Mucosa of stomach (tissue), 1 donor: ENCODE data around the gene SMIM10L2A.
"Not testable (repeated sequence)": the region's sequence is repeated elsewhere in the genome, so short reads cannot be mapped to it uniquely, and the experiment has no call there.

Source experiments
- H3K27me3 ChIP-seq: one replicate; pipeline ENCODE4 v1.7.0; 2013; ENCODE audit warnings: mild to moderate bottlenecking, low read length; ENCODE audit not compliant: control insufficient read depth, insufficient read depth
- H3K36me3 ChIP-seq: one replicate; pipeline ENCODE4 v1.7.0; 2013; ENCODE audit warnings: low read length; ENCODE audit not compliant: control insufficient read depth, insufficient read depth
- H3K4me1 ChIP-seq: one replicate; pipeline ENCODE4 v1.7.0; 2013; ENCODE audit warnings: mild to moderate bottlenecking, low read length; ENCODE audit not compliant: control insufficient read depth, insufficient read depth
- H3K4me3 ChIP-seq: one replicate; pipeline ENCODE4 v1.7.0; 2013; ENCODE audit warnings: low read length
- H3K9ac ChIP-seq: one replicate; pipeline ENCODE4 v1.7.0; 2013; ENCODE audit warnings: mild to moderate bottlenecking, low read length, moderate library complexity
- H3K9me3 ChIP-seq: one replicate; pipeline ENCODE4 v1.7.0; 2013; ENCODE audit warnings: mild to moderate bottlenecking, low read length, moderate library complexity; ENCODE audit not compliant: control insufficient read depth
- donor health status: Pancreatic carcinoma.

SMIM10L2A gene

DNA sequence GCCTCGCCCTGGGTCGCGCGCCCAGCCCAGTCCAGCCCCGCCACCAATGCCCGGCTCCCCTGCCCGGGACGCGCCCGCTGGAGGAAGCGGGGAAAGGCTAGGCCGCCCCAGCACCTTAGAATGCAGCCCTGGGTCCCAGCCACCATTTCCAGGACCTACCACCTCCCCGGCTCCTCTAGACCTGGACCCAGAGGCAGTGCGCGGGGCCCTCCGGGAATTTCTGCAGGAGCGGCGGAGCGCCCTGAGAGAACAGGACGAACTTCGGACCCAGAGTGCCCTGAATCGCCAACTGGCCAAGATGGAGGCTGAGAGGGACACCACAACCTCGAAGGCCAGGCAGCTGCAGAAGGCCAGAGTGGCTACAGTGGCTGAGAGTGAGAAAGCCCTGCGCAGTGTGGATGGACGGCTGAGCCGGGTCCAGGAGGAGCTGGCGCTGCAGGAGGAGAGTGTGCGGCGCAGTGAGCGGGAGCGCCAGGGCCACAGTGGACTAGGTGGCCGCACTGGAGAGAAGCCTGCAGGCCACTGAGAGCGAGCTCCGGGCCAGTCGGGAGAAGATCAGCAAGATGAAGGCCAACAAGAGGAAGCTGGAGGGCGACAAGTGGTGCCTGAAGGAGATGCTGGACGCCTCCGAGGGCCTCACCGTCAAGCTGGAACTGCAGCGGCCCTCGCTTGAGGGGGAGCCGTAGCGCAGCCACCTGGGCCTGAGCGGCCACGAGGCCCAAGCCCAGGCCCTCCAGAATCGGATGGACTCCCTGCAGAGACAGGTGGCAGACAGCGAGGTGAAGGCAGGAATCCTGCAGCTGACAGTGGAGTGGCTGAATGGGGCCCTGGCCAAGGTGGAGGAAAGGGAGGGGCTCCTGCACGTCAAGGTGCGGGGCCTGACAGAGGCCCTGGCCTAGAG, 15.5 kb downstream of the SMIM10L2A start:
- Histone ChIP-seq H3K27me3 (no peaks in the 10 kb centered on the region), H3K9ac (no peak overlapping the region), H3K36me3 (no peaks in the 10 kb centered on the region), H3K4me1 (no peaks in the 10 kb centered on the region), H3K4me3 (no peak overlapping the region), H3K9me3 (no peaks in the 10 kb centered on the region)

GRCh38 chrX:135437867-135438733, 16.4 kb downstream of the SMIM10L2A start:
- no peaks in the 10 kb centered on the region for H3K27me3 ChIP-seq
- no peaks in the 10 kb centered on the region for H3K9me3 ChIP-seq

DNA sequence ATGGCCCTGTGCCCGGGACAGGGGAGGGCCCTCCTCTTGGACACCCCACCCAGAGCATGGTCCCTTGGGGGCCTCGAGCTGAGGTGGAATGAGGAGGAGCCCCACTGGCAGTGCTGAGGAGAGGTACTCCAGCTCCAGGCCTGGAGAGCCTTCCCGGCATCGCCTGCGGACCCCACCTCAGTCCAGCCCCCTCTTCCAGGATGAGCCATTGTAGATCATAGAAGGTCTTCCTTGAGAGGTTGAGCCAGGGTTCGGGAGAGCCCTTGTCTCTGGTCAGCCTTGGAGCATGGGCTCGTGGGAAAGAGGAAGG, 16.9 kb downstream of the SMIM10L2A start:
- H3K36me3 ChIP-seq, result no peaks in the 10 kb centered on the region
- no peaks in the 10 kb centered on the region for H3K4me1 ChIP-seq
- no peaks in the 10 kb centered on the region for H3K9me3 ChIP-seq
- H3K4me3 ChIP-seq, result no peak overlapping the region
- H3K9ac ChIP-seq, result no peak overlapping the region
- H3K27me3 ChIP-seq, result no peaks in the 10 kb centered on the region

More at GRCh38 chrX:135437867-135438733, 16.4 kb downstream of the SMIM10L2A start:
- H3K36me3 ChIP-seq, result no peaks in the 10 kb centered on the region
- H3K4me3 ChIP-seq, result no peak overlapping the region
- H3K4me1 ChIP-seq, result no peaks in the 10 kb centered on the region
- H3K9ac ChIP-seq, result no peak overlapping the region

- no peaks in the 10 kb centered on the region for H3K27me3 ChIP-seq
- no peaks in the 10 kb centered on the region for H3K9me3 ChIP-seq
- no peak overlapping the region for H3K9ac ChIP-seq
- H3K4me1 ChIP-seq, result no peaks in the 10 kb centered on the region
- H3K4me3 ChIP-seq, result no peak overlapping the region
- no peaks in the 10 kb centered on the region for H3K36me3 ChIP-seq
These were observed 28.1 kb downstream of the SMIM10L2A start for GRCh38 chrX:135449637-135450550.

DNA sequence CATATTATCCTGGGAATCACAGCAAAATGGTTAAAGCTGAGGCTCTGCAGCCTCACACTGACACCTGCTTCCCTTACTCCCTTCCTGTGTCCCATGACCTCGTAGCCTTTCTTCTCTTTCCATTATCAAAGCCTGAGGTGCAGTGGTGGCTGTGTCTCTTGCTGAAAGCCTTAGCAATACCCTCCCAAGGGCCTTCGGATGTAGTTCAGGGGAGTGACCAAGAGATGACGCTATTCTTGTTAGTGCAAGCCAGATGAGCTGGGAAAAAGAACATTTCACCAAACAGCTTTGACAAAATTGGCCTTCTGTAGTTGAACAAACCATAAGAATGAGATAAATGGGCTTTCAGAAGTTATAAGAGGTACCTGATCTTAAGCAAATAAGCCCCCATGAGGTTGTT, 31.6 kb downstream of the SMIM10L2A start:
- H3K36me3 ChIP-seq, result no peaks in the 10 kb centered on the region
- H3K9me3 ChIP-seq, result no peaks in the 10 kb centered on the region
- H3K9ac ChIP-seq, result no peak overlapping the region
- no peaks in the 10 kb centered on the region for H3K4me1 ChIP-seq
- H3K4me3 ChIP-seq, result no peak overlapping the region
- H3K27me3 ChIP-seq, result no peaks in the 10 kb centered on the region

DNA sequence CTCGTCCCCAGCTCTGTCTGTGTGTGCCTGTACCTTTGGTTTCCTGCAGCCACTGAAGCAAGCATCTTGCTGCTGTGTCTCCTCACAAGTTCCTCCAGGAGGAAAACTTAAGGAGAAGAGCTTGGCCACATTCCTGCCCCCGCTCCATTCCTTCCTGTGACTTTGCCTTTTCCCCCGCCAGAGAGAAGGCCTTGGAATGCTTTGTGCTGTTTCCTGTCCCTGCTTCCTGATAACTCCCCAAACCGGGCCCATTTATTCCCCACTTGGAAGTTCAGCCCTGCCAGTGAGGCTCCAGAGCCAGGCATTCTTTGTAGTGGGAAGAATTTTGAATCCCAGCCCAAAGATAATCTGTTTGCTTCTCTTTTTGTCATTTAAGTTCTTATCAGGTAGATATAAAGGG, 33.1 kb downstream of the SMIM10L2A start:
- Histone ChIP-seq H3K4me1 (no peaks in the 10 kb centered on the region), H3K9me3 (no peaks in the 10 kb centered on the region), H3K27me3 (no peaks in the 10 kb centered on the region), H3K36me3 (no peaks in the 10 kb centered on the region), H3K4me3 (no peak overlapping the region), H3K9ac (no peak overlapping the region)

GRCh38 chrX:135461756-135462155, 40.0 kb downstream of the SMIM10L2A start:
- H3K9ac ChIP-seq, H3K36me3 ChIP-seq, H3K27me3 ChIP-seq, H3K4me1 ChIP-seq, H3K9me3 ChIP-seq, H3K4me3 ChIP-seq: not testable (repeated sequence)

- no peaks in the 10 kb centered on the region for H3K36me3 ChIP-seq
- no peak overlapping the region for H3K9ac ChIP-seq
- no peak overlapping the region for H3K4me3 ChIP-seq
- no peaks in the 10 kb centered on the region for H3K9me3 ChIP-seq
- H3K27me3 ChIP-seq, result no peaks in the 10 kb centered on the region
- H3K4me1 ChIP-seq, result no peaks in the 10 kb centered on the region
These were observed 42.2 kb downstream of the SMIM10L2A start for GRCh38 chrX:135463937-135464336.

GRCh38 chrX:135476378-135476777, 54.6 kb downstream of the SMIM10L2A start:
- Histone ChIP-seq H3K4me1 (no peaks in the 10 kb centered on the region), H3K36me3 (no peaks in the 10 kb centered on the region), H3K4me3 (no peak overlapping the region), H3K9me3 (no peaks in the 10 kb centered on the region), H3K27me3 (no peaks in the 10 kb centered on the region), H3K9ac (no peak overlapping the region)

GRCh38 chrX:135477576-135477975, 55.8 kb downstream of the SMIM10L2A start:
- H3K36me3 ChIP-seq, result no peaks in the 10 kb centered on the region
- no peaks in the 10 kb centered on the region for H3K9me3 ChIP-seq
- no peak overlapping the region for H3K4me3 ChIP-seq
- no peaks in the 10 kb centered on the region for H3K4me1 ChIP-seq
- H3K9ac ChIP-seq, result no peak overlapping the region
- H3K27me3 ChIP-seq, result no peaks in the 10 kb centered on the region
